Caco-2 (cell line): ENCODE data around the gene FHIT. TPM values are rescaled to one million over a fixed set of nuclear protein-coding genes. Genes with fewer than 3 reads are reported as not detected.

Source experiments
- BruUV-seq: library from RNA; stranded (reverse); fragments of 400-500 nt; replicated peaks from 2 replicates; lab custom pipeline; 2021; lab: Mats Ljungman, UMichigan
- CTCF ChIA-PET: fragments of 300-600 bp; sonication (Branson Sonifier 250); formaldehyde crosslinking; loops from one replicate; lab custom pipeline; 2022; ENCODE audit warnings: antibody characterized with exemption; lab: Charles Lee
- POLR2A ChIA-PET: fragments of 300-600 bp; sonication (Branson Sonifier 250); formaldehyde crosslinking; loops from one replicate; lab custom pipeline; 2022; ENCODE audit warnings: antibody characterized with exemption; lab: Charles Lee
- DNase-seq, 2 experiments: peaks; one replicate each; pipeline versions ENCODE4 v3.0.0 to v3.0.0-alpha.2; 2020 to 2022
- H3K27me3 ChIP-seq: replicated peaks from 2 replicates; pipeline ENCODE4 v1.6.0; 2011; ENCODE audit warnings: low read length; ENCODE audit not compliant: control insufficient read depth, insufficient read depth
- H3K36me3 ChIP-seq: 2 replicates; pipeline ENCODE4 v1.5.1; 2011; ENCODE audit warnings: low read length; ENCODE audit not compliant: control insufficient read depth, insufficient read depth
- H3K4me1 ChIP-seq: fragments of 250-450 bp; sonication (Bioruptor Pico); 2 replicates; pipeline ENCODE4 v1.5.1; 2020; ENCODE audit warnings: mild to moderate bottlenecking
- H3K4me3 ChIP-seq: 2 replicates; pipeline ENCODE4 v1.5.1; 2011; ENCODE audit warnings: low read depth, mild to moderate bottlenecking, control low read depth, low read length
- H3K9me3 ChIP-seq: fragments of 250-450 bp; sonication (Bioruptor Pico); 2 replicates; pipeline ENCODE4 v1.5.1; 2020; ENCODE audit warnings: mild to moderate bottlenecking, moderate library complexity
- H3K27ac Mint-ChIP-seq: one replicate; pipeline ENCODE4 v1.8.0; 2022; ENCODE audit warnings: mixed read lengths; ENCODE audit not compliant: unreplicated experiment
- H3K27me3 Mint-ChIP-seq: one replicate; pipeline ENCODE4 v1.8.0; 2022; ENCODE audit warnings: mixed read lengths; ENCODE audit not compliant: insufficient read depth, unreplicated experiment
- H3K36me3 Mint-ChIP-seq: one replicate; pipeline ENCODE4 v1.8.0; 2022; ENCODE audit warnings: mild to moderate bottlenecking, mixed read lengths; ENCODE audit not compliant: insufficient read depth, unreplicated experiment
- H3K4me1 Mint-ChIP-seq: one replicate; pipeline ENCODE4 v1.8.0; 2022; ENCODE audit warnings: low read depth, mixed read lengths; ENCODE audit not compliant: unreplicated experiment
- H3K4me3 Mint-ChIP-seq: one replicate; pipeline ENCODE4 v1.8.0; 2022; ENCODE audit warnings: mild to moderate bottlenecking, moderate library complexity, mixed read lengths; ENCODE audit not compliant: unreplicated experiment
- H3K9me3 Mint-ChIP-seq: one replicate; pipeline ENCODE4 v1.8.0; 2022; ENCODE audit warnings: mixed read lengths; ENCODE audit not compliant: unreplicated experiment
- intact Hi-C: fragments of 100-400 bp; cut with micrococcal nuclease; formaldehyde crosslinking; loops from one replicate; pipeline ENCODE4 v1.10.0; 2022; ENCODE audit not compliant: unreplicated experiment
- total RNA-seq: library from RNA; stranded (reverse); gene quantifications from 2 replicates; pipeline ENCODE4 v1.2.3, GENCODE V29; 2022
- TF ChIP-seq, protein P1 (sequence below), 2 experiments: fragments of 200-600 bp in 1 of 2; IDR thresholded peaks; 1 replicate in 1 of 2; 2 replicates in 1 of 2; pipeline versions ENCODE4 v1.5.1 to v1.8.0; 2011 to 2022; ENCODE audit warnings: antibody characterized with exemption in 1 of 2, control low read depth in 1 of 2, inconsistent platforms in 1 of 2, low read depth in 1 of 2, low read length in 1 of 2, mild to moderate bottlenecking in 1 of 2, moderate library complexity in 1 of 2; ENCODE audit not compliant: insufficient read depth in 1 of 2, severe bottlenecking in 1 of 2, unreplicated experiment in 1 of 2

FHIT gene
- total RNA-seq, 1 experiment from 2014 or later, result 8.3 TPM

DNA sequence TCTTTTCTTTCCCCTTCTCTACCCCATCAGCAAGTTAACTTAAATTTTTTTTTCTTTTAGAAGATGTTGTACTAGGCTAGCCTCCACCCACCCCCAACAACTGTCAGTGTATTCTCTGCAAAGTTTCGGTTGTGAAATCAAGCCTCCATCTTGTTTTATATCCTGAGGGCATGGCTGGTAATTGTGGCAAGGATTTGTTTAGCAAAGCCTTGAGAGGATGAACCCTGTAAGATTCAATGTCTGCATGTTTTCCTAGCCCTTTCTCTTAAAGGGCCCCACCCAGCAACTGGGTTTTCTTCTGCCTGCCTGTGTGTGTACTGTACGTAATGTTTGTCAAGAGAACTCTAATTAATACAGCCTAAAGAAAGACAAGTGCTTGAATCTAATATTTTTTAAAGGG is 475.3 kb downstream of the FHIT start:
- Mint-ChIP-seq H3K36me3 (no peaks in the 10 kb centered on the region), H3K27me3 (no peaks in the 10 kb centered on the region), H3K27ac (no peak overlapping the region), H3K4me1 (peaks cover 11% of the 10 kb centered on the region), H3K4me3 (no peak overlapping the region), H3K9me3 (peaks cover 12% of the 10 kb centered on the region)
- BruUV-seq, result no TSS peak
- no peak overlapping the region for H3K4me3 ChIP-seq
- CTCF ChIA-PET, result no interaction called here
- no peak for DNase-seq
- H3K9me3 ChIP-seq, result peaks cover 5% of the 10 kb centered on the region; the same call in 1 of the 2 replicates
- no peaks in the 10 kb centered on the region for H3K27me3 ChIP-seq
- intact Hi-C loops, result no loop called here
- H3K36me3 ChIP-seq, result no peaks in the 10 kb centered on the region
- H3K4me1 ChIP-seq, result peaks cover 13% of the 10 kb centered on the region
- POLR2A ChIA-PET, result no interaction called here
- TF ChIP-seq, protein P1, sequence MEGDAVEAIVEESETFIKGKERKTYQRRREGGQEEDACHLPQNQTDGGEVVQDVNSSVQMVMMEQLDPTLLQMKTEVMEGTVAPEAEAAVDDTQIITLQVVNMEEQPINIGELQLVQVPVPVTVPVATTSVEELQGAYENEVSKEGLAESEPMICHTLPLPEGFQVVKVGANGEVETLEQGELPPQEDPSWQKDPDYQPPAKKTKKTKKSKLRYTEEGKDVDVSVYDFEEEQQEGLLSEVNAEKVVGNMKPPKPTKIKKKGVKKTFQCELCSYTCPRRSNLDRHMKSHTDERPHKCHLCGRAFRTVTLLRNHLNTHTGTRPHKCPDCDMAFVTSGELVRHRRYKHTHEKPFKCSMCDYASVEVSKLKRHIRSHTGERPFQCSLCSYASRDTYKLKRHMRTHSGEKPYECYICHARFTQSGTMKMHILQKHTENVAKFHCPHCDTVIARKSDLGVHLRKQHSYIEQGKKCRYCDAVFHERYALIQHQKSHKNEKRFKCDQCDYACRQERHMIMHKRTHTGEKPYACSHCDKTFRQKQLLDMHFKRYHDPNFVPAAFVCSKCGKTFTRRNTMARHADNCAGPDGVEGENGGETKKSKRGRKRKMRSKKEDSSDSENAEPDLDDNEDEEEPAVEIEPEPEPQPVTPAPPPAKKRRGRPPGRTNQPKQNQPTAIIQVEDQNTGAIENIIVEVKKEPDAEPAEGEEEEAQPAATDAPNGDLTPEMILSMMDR (IDR thresholded peaks at IDR 0.05; ENCODE audit: insufficient read depth in 1 of 2, low read depth in 1 of 2, low read length in 1 of 2, severe bottlenecking in 1 of 2, unreplicated experiment in 1 of 2), result no peak

DNA sequence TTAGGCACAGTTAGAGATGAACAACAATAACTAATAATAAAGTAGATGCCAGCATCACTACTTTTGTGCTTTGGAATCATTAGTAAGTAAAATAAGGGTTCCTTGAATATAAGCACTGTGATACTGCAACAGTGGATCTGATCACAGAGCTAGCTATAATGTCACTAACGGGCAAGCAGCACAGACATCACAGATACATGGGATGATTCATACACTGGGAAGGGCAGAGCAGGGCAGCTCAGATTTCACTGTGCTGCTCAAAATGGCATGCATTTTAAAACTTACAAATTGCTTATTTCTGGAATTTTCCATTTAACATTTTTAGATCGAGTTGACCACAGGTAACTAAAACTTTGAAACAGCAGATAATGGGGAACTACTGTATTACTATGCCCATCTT is 476.6 kb downstream of the FHIT start:
- H3K36me3 ChIP-seq, result no peaks in the 10 kb centered on the region
- TF ChIP-seq, protein P1 (IDR thresholded peaks at IDR 0.05; ENCODE audit: insufficient read depth in 1 of 2, low read depth in 1 of 2, low read length in 1 of 2, severe bottlenecking in 1 of 2, unreplicated experiment in 1 of 2), result no peak
- peaks cover 26% of the 10 kb centered on the region for H3K4me1 ChIP-seq
- H3K9me3 Mint-ChIP-seq, result peaks cover 9% of the 10 kb centered on the region
- no TSS peak for BruUV-seq
- no peak overlapping the region for H3K27ac Mint-ChIP-seq
- DNase-seq, result no peak
- H3K4me3 ChIP-seq, result no peak overlapping the region
- intact Hi-C loops, result no loop called here
- no peaks in the 10 kb centered on the region; the same call in 1 of the 2 replicates for H3K9me3 ChIP-seq
- H3K4me3 Mint-ChIP-seq, result no peak overlapping the region
- H3K36me3 Mint-ChIP-seq, result no peaks in the 10 kb centered on the region
- H3K4me1 Mint-ChIP-seq, result peaks cover 16% of the 10 kb centered on the region
- ChIA-PET POLR2A (no interaction called here), CTCF (no interaction called here)
- no peaks in the 10 kb centered on the region for H3K27me3 ChIP-seq
- no peaks in the 10 kb centered on the region for H3K27me3 Mint-ChIP-seq

DNA sequence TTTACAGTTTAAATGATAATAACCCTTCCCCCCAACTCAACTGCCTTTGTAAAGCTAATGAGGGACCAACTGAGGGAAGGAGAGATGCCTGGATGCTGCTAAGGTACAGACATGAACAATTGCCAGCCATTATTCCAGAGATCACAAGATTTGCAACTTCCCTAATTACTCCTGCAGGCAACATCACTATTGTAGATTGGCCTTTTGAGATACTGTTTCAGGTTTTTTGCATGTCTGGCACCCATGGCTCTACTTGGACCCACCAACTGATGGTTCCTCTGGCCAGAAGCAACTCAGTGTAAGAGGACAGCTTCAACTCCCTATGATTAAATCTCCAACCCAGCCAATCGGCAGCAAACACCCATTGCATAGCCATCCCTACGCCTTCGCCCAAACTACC is 478.7 kb downstream of the FHIT start:
- peaks cover 9% of the 10 kb centered on the region for H3K9me3 Mint-ChIP-seq
- no TSS peak for BruUV-seq
- no peak overlapping the region for H3K4me3 Mint-ChIP-seq
- DNase-seq, result no peak
- H3K27ac Mint-ChIP-seq, result no peak overlapping the region
- CTCF ChIA-PET, result no interaction called here
- H3K4me1 Mint-ChIP-seq, result peaks cover 16% of the 10 kb centered on the region
- no peaks in the 10 kb centered on the region for H3K36me3 Mint-ChIP-seq
- Histone ChIP-seq H3K27me3 (no peaks in the 10 kb centered on the region), H3K4me1 (peaks cover 26% of the 10 kb centered on the region), H3K4me3 (no peak overlapping the region), H3K36me3 (no peaks in the 10 kb centered on the region), H3K9me3 (no peaks in the 10 kb centered on the region; the same call in 1 of the 2 replicates)
- intact Hi-C loops, result no loop called here
- TF ChIP-seq, protein P1 (IDR thresholded peaks at IDR 0.05; ENCODE audit: insufficient read depth in 1 of 2, low read depth in 1 of 2, low read length in 1 of 2, severe bottlenecking in 1 of 2, unreplicated experiment in 1 of 2), result no peak
- no peaks in the 10 kb centered on the region for H3K27me3 Mint-ChIP-seq
- POLR2A ChIA-PET, result no interaction called here
